HepG2 (cell line): ENCODE measurements around the gene MBNL3. TPM values are rescaled to one million over a fixed set of nuclear protein-coding genes. Genes with fewer than 3 reads are reported as not detected.

Source experiments
- ATAC-seq: fragments of 200-7000 bp; cut with Tn5 transposase; 3 replicates; pipeline ENCODE4 v1.9.1; 2020; ENCODE audit warnings: mild to moderate bottlenecking, moderate library complexity
- BruUV-seq: library from RNA; stranded (reverse); fragments of 400-500 nt; replicated peaks from 2 replicates; lab custom pipeline; 2021; lab: Mats Ljungman, UMichigan
- CTCF ChIA-PET: fragments of 300-600 bp; formaldehyde crosslinking; extraction: SDS; loops from one replicate; lab custom pipeline; 2021; ENCODE audit warnings: low total read pairs, inconsistent platforms, low intra/inter-chr PET ratio; lab: Yijun Ruan, JAX
- POLR2A ChIA-PET: fragments of 350-600 bp; sonication (Branson Sonifier 250); formaldehyde crosslinking; loops from one replicate; lab custom pipeline; 2020; ENCODE audit warnings: antibody characterized with exemption, inconsistent platforms; lab: Yijun Ruan, JAX
- DNase-seq: peaks from one replicate; pipeline ENCODE4 v3.0.0-alpha.2; 2015; ENCODE audit warnings: low spot score
- FAIRE-seq: peaks from 3 replicates; lab custom pipeline; 2011; peaks lifted over from hg19 to GRCh38; lab: Jason Lieb, UNC
- H2AFZ ChIP-seq: one replicate; pipeline ENCODE4 v1.6.1; 2011; ENCODE audit warnings: low read length, inconsistent platforms
- H3K27ac ChIP-seq: fragments of 300-600 bp; 3 replicates; pipeline ENCODE4 v1.8.0; 2011; ENCODE audit warnings: mixed run types, mild to moderate bottlenecking, mixed read lengths, low read length, inconsistent platforms; ENCODE audit not compliant: insufficient read depth; ENCODE audit errors: extremely low read length
- H3K27me3 ChIP-seq, 2 experiments: fragments of 200-600 bp in 1 of 2; 2 replicates in 1 of 2; 3 replicates in 1 of 2; pipeline versions ENCODE4 v1.6.0 to v1.8.0; 2011; ENCODE audit warnings: low read length in 2 of 2, mild to moderate bottlenecking in 2 of 2, moderate library complexity in 2 of 2, inconsistent platforms in 1 of 2; ENCODE audit not compliant: insufficient read depth in 2 of 2, control insufficient read depth in 1 of 2
- H3K36me3 ChIP-seq, 2 experiments: fragments of 200-600 bp in 1 of 2; replicated peaks in 1 of 2; 2 replicates in 1 of 2; 3 replicates in 1 of 2; pipeline versions ENCODE4 v1.5.1 to v1.8.0; 2011; ENCODE audit warnings: low read length in 2 of 2, inconsistent platforms in 1 of 2; ENCODE audit not compliant: insufficient read depth in 2 of 2, control insufficient read depth in 1 of 2
- H3K4me1 ChIP-seq: 2 replicates; pipeline ENCODE4 v1.5.1; 2012; ENCODE audit warnings: low read length, inconsistent platforms; ENCODE audit not compliant: insufficient read depth
- H3K4me2 ChIP-seq: 2 replicates; pipeline ENCODE4 v1.6.0; 2011; ENCODE audit warnings: low read depth, low read length, inconsistent platforms
- H3K4me3 ChIP-seq, 3 experiments: fragments of 200-600 bp in 1 of 3; sonication (generic), shearing (Covaris generic) in 1 of 3; replicated peaks in 1 of 3; 2 replicates each; pipeline ENCODE4 v1.5.1; 2011 to 2016; ENCODE audit warnings: low read length in 3 of 3, inconsistent platforms in 2 of 3, low read depth in 2 of 3, mild to moderate bottlenecking in 2 of 3, control low read depth in 1 of 3, mixed read lengths in 1 of 3; ENCODE audit not compliant: insufficient read depth in 1 of 3
- H3K79me2 ChIP-seq: one replicate; pipeline ENCODE4 v1.6.1; 2011; ENCODE audit warnings: low read length, inconsistent platforms; ENCODE audit not compliant: insufficient read depth
- H3K9ac ChIP-seq: 2 replicates; pipeline ENCODE4 v1.6.0; 2011; ENCODE audit warnings: mild to moderate bottlenecking, low read depth, low read length, inconsistent platforms; ENCODE audit not compliant: insufficient read depth
- H3K9me3 ChIP-seq: 2 replicates; pipeline ENCODE4 v1.5.1; 2012; ENCODE audit warnings: mild to moderate bottlenecking, low read length
- H4K20me1 ChIP-seq: 2 replicates; pipeline ENCODE4 v1.6.0; 2011; ENCODE audit warnings: inconsistent platforms, mild to moderate bottlenecking, low read length, moderate library complexity; ENCODE audit not compliant: insufficient read depth
- BATF2 ChIP-seq: sonication (generic); formaldehyde crosslinking; IDR thresholded peaks from 2 replicates; pipeline ENCODE4 v1.8.0; 2022; ENCODE audit warnings: mild to moderate bottlenecking, missing genetic modification reagents, moderate library complexity
- ELK4 ChIP-seq: sonication (generic); formaldehyde crosslinking; IDR thresholded peaks from 2 replicates; pipeline ENCODE4 v1.9.0; 2021; ENCODE audit warnings: missing genetic modification reagents, borderline replicate concordance
- HNRNPUL1 ChIP-seq: fragments of 200-400 bp; formaldehyde crosslinking; IDR thresholded peaks from 2 replicates; pipeline ENCODE4 v1.6.1; 2017; ENCODE audit warnings: low read depth, mild to moderate bottlenecking, low read length, moderate library complexity
- KLF6 ChIP-seq: IDR thresholded peaks from 2 replicates; pipeline ENCODE4 v1.8.0; 2016; ENCODE audit warnings: missing biosample characterization, missing genetic modification reagents
- NFE2L1 ChIP-seq: sonication (generic); formaldehyde crosslinking; IDR thresholded peaks from 2 replicates; pipeline ENCODE4 v1.4.0; 2020; ENCODE audit warnings: missing genetic modification reagents, mild to moderate bottlenecking, borderline replicate concordance
- RFX5 ChIP-seq: IDR thresholded peaks from 2 replicates; pipeline ENCODE4 v1.6.1; 2011; ENCODE audit warnings: low read depth, low read length, improper control_type of control experiment
- SCMH1 ChIP-seq: sonication (generic); formaldehyde crosslinking; IDR thresholded peaks from 2 replicates; pipeline ENCODE4 v1.9.0; 2021; ENCODE audit warnings: missing genetic modification reagents, mild to moderate bottlenecking, borderline replicate concordance
- SMAD1 ChIP-seq: sonication (generic); formaldehyde crosslinking; IDR thresholded peaks from 2 replicates; pipeline ENCODE4 v1.4.0; 2020; ENCODE audit warnings: missing genetic modification reagents, low read depth, mild to moderate bottlenecking, borderline replicate concordance
- SP5 ChIP-seq: IDR thresholded peaks from 2 replicates; pipeline ENCODE4 v1.6.1; 2016; ENCODE audit warnings: low read depth, borderline replicate concordance
- ZBTB14 ChIP-seq: sonication (generic); formaldehyde crosslinking; IDR thresholded peaks from 2 replicates; pipeline ENCODE4 v1.4.0; 2020; ENCODE audit warnings: missing genetic modification reagents
- ZBTB20 ChIP-seq: sonication (generic); formaldehyde crosslinking; IDR thresholded peaks from 2 replicates; pipeline ENCODE4 v1.8.1; 2023; ENCODE audit warnings: missing genetic modification reagents, low read depth, mild to moderate bottlenecking, borderline replicate concordance
- ZNF251 ChIP-seq: sonication (generic); formaldehyde crosslinking; IDR thresholded peaks from 2 replicates; pipeline ENCODE4 v1.9.0; 2021; ENCODE audit warnings: mild to moderate bottlenecking, missing genetic modification reagents
- ZNF281 ChIP-seq: sonication (generic); formaldehyde crosslinking; IDR thresholded peaks from 2 replicates; pipeline ENCODE4 v1.4.0; 2020; ENCODE audit warnings: missing genetic modification reagents, borderline replicate concordance
- ZNF383 ChIP-seq: sonication (generic); formaldehyde crosslinking; IDR thresholded peaks from 2 replicates; pipeline ENCODE4 v1.4.0; 2020; ENCODE audit warnings: missing genetic modification reagents, mild to moderate bottlenecking, borderline replicate concordance
- ZNF597 ChIP-seq: sonication (generic); formaldehyde crosslinking; IDR thresholded peaks from 2 replicates; pipeline ENCODE4 v1.5.0; 2020; ENCODE audit warnings: missing genetic modification reagents
- ZNF839 ChIP-seq: sonication (generic); formaldehyde crosslinking; IDR thresholded peaks from 2 replicates; pipeline ENCODE4 v1.4.0; 2020; ENCODE audit warnings: missing genetic modification reagents, mild to moderate bottlenecking, borderline replicate concordance
- whole genome bisulfite sequencing: methylation state at CpG from one replicate; pipeline ENCODE4 v1.1.6; 2017; ENCODE audit warnings: low lambda C conversion rate; 5-methylcytosine and 5-hydroxymethylcytosine counted together
- in situ Hi-C: cut with HindIII; loops from 2 replicates; pipeline ENCODE4 v1.10.0; 2017; ENCODE audit warnings: low pct_unique_long_range_greater_than_20kb; ENCODE audit not compliant: extremely low pct_ligation_motif_present
- intact Hi-C: fragments of 100-400 bp; cut with micrococcal nuclease; formaldehyde crosslinking; loops from one replicate; pipeline ENCODE4 v1.10.0; 2022; ENCODE audit not compliant: unreplicated experiment
- polyA plus RNA-seq, 8 experiments: library from polyadenylated mRNA; depleted of rRNA in 3 of 8; stranded (reverse) in 7 of 8; unstranded in 1 of 8; fragments of >200 nt; fragmentation: Illumina TruSeq in 4 of 8; extraction: Trizol in 4 of 8; gene quantifications; 2 replicates each; pipeline versions ENCODE4 v1.2.1 to v1.2.3, GENCODE V29; 2011 to 2016; ENCODE audit warnings: low read depth in 4 of 8, missing spikeins in 1 of 8, mixed read lengths in 1 of 8; ENCODE audit not compliant: insufficient read depth in 1 of 8
- total RNA-seq, 5 experiments: library from RNA; depleted of rRNA; stranded (reverse); fragments of >200 nt; fragmentation: Illumina TruSeq; extraction: Trizol; gene quantifications; 2 replicates each; pipeline ENCODE4 v1.2.3, GENCODE V29; 2016; ENCODE audit warnings: low read depth in 1 of 5

MBNL3 gene
- total and polyA plus RNA-seq, 2 of the 13 experiments (the other 11 are each of a cell fraction or from before 2014, with no cell fraction given) = 155 to 257 TPM

GRCh38 chrX:132393485-132393884, 95.4 kb downstream of the MBNL3 start:
- POLR2A ChIA-PET = no interaction called here

More at GRCh38 chrX:132393485-132393884, 95.4 kb downstream of the MBNL3 start:
- Histone ChIP-seq H3K27ac (no peak overlapping the region), H3K4me2 (no peak overlapping the region), H3K36me3 (peaks cover 0 to 34% of the 10 kb centered on the region in 2 experiments), H3K27me3 (no peaks in the 10 kb centered on the region), H3K9me3 (no peaks in the 10 kb centered on the region), H3K9ac (no peak overlapping the region), H3K79me2 (peaks cover 11% of the 10 kb centered on the region), H4K20me1 (peaks cover 12% of the 10 kb centered on the region; the same call in 1 of the 2 replicates), H2AFZ (no peak overlapping the region), H3K4me1 (peaks cover 43% of the 10 kb centered on the region)
- no TSS peak for BruUV-seq
- ATAC-seq = no peak
- in situ Hi-C loops (no loop called here), intact Hi-C loops (no loop called here)
- FAIRE-seq = no peak
- no peak for DNase-seq
- WGBS = 100% methylated on average over 1 of the region's 1 CpG
- CTCF ChIA-PET = no interaction called here
- TF ChIP-seq SCMH1 (no peak), ZNF839 (no peak), BATF2 (CRISPR knock-in tag) (no peak), NFE2L1 (CRISPR knock-in tag) (no peak), ELK4 (CRISPR knock-in tag) (no peak), RFX5 (no peak), ZBTB14 (no peak), ZBTB20 (no peak), SP5 (no peak), ZNF597 (no peak), SMAD1 (no peak), HNRNPUL1 (no peak), ZNF281 (CRISPR knock-in tag) (no peak), KLF6 (no peak), ZNF383 (no peak), ZNF251 (CRISPR knock-in tag) (no peak)
- TF ChIP-seq, all 625 proteins: peak for 0
- H3K4me3 ChIP-seq = no peak overlapping the region
